HepG2 (cell line): ENCODE results near the gene INF2. TPM values are rescaled to one million over a fixed set of nuclear protein-coding genes. Genes with fewer than 3 reads are reported as not detected.

Experiments
- KDM4B ChIP-seq: sonication (generic); formaldehyde crosslinking; IDR thresholded peaks from 2 replicates; pipeline ENCODE4 v1.4.0; 2020; ENCODE audit warnings: missing genetic modification reagents
- PAX8 ChIP-seq: sonication (generic); formaldehyde crosslinking; IDR thresholded peaks from 2 replicates; pipeline ENCODE4 v1.8.0; 2022; ENCODE audit warnings: mild to moderate bottlenecking, missing genetic modification reagents, borderline replicate concordance
- SALL2 ChIP-seq: sonication (generic); formaldehyde crosslinking; IDR thresholded peaks from 2 replicates; pipeline ENCODE4 v1.8.1; 2023; ENCODE audit warnings: mild to moderate bottlenecking, missing genetic modification reagents, inconsistent platforms
- SMARCE1 ChIP-seq: fragments of 450-650 bp; IDR thresholded peaks from 2 replicates; pipeline ENCODE4 v1.6.1; 2017; ENCODE audit warnings: borderline replicate concordance
- SP4 ChIP-seq: sonication (generic); formaldehyde crosslinking; IDR thresholded peaks from 2 replicates; pipeline ENCODE4 v1.8.1; 2023; ENCODE audit warnings: mild to moderate bottlenecking, missing genetic modification reagents
- ZFP1 ChIP-seq: IDR thresholded peaks from 2 replicates; pipeline ENCODE4 v1.6.1; 2016
- polyA plus RNA-seq, 8 experiments: library from polyadenylated mRNA; depleted of rRNA in 3 of 8; stranded (reverse) in 7 of 8; unstranded in 1 of 8; fragments of >200 nt; fragmentation: Illumina TruSeq in 4 of 8; extraction: Trizol in 4 of 8; gene quantifications; 2 replicates each; pipeline versions ENCODE4 v1.2.1 to v1.2.3, GENCODE V29; 2011 to 2016; ENCODE audit warnings: low read depth in 4 of 8, missing spikeins in 1 of 8, mixed read lengths in 1 of 8; ENCODE audit not compliant: insufficient read depth in 1 of 8
- total RNA-seq, 5 experiments: library from RNA; depleted of rRNA; stranded (reverse); fragments of >200 nt; fragmentation: Illumina TruSeq; extraction: Trizol; gene quantifications; 2 replicates each; pipeline ENCODE4 v1.2.3, GENCODE V29; 2016; ENCODE audit warnings: low read depth in 1 of 5
- TF ChIP-seq, protein P1 (sequence below): sonication (generic); formaldehyde crosslinking; IDR thresholded peaks from 2 replicates; pipeline ENCODE4 v1.4.0; 2020; ENCODE audit warnings: missing genetic modification reagents
- TF ChIP-seq, protein P2 (sequence below): IDR thresholded peaks from 2 replicates; pipeline ENCODE4 v1.4.0; 2020; ENCODE audit warnings: mild to moderate bottlenecking, missing genetic modification reagents
- TF ChIP-seq, protein P3 (sequence below): sonication (generic); formaldehyde crosslinking; IDR thresholded peaks from 2 replicates; pipeline ENCODE4 v1.4.0; 2020; ENCODE audit warnings: mild to moderate bottlenecking, missing genetic modification reagents
- TF ChIP-seq, protein P4 (sequence below): sonication (generic); formaldehyde crosslinking; IDR thresholded peaks from 2 replicates; pipeline ENCODE4 v1.5.0; 2020; ENCODE audit warnings: mild to moderate bottlenecking, missing genetic modification reagents, borderline replicate concordance

INF2 gene
- total and polyA plus RNA-seq, 2 of the 13 experiments (the other 11 are each of a cell fraction or from before 2014, with no cell fraction given) = 16.4 to 26.4 TPM

DNA sequence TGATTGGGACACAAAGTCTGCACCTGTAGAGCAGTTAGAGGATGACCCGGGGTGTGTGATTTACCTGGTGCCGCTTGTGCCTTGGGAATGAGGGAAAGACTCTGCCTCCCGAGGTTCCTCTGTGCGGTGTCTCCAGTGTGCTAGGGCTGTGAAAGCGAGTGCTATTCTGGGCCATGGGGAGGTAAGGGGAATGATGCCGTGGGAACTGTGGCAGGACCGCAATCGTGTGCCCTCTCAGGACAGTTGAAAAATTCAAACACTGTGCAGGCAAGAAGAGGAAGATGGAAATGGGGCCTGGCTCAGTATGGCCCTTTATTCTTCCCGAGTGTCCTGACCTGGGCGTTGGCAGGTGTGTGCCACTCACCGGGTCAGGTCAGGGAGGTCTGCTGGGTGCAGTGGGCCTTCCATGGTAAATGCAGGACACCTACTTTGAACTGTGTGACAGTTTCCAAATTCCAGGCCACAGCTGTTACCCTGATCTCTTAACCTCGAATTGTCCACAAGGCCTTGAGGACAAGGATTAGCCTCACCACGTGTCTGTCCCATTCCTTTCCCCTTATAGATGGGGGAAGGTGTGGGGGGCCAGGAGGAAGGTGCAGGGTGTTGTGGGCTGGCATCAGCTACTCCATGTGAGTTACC lies 64.9 kb downstream of the INF2 start (continued):
- TF ChIP-seq, protein P1, sequence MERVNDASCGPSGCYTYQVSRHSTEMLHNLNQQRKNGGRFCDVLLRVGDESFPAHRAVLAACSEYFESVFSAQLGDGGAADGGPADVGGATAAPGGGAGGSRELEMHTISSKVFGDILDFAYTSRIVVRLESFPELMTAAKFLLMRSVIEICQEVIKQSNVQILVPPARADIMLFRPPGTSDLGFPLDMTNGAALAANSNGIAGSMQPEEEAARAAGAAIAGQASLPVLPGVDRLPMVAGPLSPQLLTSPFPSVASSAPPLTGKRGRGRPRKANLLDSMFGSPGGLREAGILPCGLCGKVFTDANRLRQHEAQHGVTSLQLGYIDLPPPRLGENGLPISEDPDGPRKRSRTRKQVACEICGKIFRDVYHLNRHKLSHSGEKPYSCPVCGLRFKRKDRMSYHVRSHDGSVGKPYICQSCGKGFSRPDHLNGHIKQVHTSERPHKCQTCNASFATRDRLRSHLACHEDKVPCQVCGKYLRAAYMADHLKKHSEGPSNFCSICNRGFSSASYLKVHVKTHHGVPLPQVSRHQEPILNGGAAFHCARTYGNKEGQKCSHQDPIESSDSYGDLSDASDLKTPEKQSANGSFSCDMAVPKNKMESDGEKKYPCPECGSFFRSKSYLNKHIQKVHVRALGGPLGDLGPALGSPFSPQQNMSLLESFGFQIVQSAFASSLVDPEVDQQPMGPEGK (CRISPR knock-in tag) = no peak
- TF ChIP-seq PAX8 = no peak
- TF ChIP-seq, protein P2, sequence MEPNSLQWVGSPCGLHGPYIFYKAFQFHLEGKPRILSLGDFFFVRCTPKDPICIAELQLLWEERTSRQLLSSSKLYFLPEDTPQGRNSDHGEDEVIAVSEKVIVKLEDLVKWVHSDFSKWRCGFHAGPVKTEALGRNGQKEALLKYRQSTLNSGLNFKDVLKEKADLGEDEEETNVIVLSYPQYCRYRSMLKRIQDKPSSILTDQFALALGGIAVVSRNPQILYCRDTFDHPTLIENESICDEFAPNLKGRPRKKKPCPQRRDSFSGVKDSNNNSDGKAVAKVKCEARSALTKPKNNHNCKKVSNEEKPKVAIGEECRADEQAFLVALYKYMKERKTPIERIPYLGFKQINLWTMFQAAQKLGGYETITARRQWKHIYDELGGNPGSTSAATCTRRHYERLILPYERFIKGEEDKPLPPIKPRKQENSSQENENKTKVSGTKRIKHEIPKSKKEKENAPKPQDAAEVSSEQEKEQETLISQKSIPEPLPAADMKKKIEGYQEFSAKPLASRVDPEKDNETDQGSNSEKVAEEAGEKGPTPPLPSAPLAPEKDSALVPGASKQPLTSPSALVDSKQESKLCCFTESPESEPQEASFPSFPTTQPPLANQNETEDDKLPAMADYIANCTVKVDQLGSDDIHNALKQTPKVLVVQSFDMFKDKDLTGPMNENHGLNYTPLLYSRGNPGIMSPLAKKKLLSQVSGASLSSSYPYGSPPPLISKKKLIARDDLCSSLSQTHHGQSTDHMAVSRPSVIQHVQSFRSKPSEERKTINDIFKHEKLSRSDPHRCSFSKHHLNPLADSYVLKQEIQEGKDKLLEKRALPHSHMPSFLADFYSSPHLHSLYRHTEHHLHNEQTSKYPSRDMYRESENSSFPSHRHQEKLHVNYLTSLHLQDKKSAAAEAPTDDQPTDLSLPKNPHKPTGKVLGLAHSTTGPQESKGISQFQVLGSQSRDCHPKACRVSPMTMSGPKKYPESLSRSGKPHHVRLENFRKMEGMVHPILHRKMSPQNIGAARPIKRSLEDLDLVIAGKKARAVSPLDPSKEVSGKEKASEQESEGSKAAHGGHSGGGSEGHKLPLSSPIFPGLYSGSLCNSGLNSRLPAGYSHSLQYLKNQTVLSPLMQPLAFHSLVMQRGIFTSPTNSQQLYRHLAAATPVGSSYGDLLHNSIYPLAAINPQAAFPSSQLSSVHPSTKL = no peak
- no peak for TF ChIP-seq ZFP1 (CRISPR knock-in tag)
- TF ChIP-seq, protein P3, sequence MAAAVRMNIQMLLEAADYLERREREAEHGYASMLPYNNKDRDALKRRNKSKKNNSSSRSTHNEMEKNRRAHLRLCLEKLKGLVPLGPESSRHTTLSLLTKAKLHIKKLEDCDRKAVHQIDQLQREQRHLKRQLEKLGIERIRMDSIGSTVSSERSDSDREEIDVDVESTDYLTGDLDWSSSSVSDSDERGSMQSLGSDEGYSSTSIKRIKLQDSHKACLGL (CRISPR knock-in tag) = no peak
- no peak for TF ChIP-seq SMARCE1
- TF ChIP-seq SP4 = no peak
- TF ChIP-seq SALL2 = no peak
- TF ChIP-seq, protein P4, sequence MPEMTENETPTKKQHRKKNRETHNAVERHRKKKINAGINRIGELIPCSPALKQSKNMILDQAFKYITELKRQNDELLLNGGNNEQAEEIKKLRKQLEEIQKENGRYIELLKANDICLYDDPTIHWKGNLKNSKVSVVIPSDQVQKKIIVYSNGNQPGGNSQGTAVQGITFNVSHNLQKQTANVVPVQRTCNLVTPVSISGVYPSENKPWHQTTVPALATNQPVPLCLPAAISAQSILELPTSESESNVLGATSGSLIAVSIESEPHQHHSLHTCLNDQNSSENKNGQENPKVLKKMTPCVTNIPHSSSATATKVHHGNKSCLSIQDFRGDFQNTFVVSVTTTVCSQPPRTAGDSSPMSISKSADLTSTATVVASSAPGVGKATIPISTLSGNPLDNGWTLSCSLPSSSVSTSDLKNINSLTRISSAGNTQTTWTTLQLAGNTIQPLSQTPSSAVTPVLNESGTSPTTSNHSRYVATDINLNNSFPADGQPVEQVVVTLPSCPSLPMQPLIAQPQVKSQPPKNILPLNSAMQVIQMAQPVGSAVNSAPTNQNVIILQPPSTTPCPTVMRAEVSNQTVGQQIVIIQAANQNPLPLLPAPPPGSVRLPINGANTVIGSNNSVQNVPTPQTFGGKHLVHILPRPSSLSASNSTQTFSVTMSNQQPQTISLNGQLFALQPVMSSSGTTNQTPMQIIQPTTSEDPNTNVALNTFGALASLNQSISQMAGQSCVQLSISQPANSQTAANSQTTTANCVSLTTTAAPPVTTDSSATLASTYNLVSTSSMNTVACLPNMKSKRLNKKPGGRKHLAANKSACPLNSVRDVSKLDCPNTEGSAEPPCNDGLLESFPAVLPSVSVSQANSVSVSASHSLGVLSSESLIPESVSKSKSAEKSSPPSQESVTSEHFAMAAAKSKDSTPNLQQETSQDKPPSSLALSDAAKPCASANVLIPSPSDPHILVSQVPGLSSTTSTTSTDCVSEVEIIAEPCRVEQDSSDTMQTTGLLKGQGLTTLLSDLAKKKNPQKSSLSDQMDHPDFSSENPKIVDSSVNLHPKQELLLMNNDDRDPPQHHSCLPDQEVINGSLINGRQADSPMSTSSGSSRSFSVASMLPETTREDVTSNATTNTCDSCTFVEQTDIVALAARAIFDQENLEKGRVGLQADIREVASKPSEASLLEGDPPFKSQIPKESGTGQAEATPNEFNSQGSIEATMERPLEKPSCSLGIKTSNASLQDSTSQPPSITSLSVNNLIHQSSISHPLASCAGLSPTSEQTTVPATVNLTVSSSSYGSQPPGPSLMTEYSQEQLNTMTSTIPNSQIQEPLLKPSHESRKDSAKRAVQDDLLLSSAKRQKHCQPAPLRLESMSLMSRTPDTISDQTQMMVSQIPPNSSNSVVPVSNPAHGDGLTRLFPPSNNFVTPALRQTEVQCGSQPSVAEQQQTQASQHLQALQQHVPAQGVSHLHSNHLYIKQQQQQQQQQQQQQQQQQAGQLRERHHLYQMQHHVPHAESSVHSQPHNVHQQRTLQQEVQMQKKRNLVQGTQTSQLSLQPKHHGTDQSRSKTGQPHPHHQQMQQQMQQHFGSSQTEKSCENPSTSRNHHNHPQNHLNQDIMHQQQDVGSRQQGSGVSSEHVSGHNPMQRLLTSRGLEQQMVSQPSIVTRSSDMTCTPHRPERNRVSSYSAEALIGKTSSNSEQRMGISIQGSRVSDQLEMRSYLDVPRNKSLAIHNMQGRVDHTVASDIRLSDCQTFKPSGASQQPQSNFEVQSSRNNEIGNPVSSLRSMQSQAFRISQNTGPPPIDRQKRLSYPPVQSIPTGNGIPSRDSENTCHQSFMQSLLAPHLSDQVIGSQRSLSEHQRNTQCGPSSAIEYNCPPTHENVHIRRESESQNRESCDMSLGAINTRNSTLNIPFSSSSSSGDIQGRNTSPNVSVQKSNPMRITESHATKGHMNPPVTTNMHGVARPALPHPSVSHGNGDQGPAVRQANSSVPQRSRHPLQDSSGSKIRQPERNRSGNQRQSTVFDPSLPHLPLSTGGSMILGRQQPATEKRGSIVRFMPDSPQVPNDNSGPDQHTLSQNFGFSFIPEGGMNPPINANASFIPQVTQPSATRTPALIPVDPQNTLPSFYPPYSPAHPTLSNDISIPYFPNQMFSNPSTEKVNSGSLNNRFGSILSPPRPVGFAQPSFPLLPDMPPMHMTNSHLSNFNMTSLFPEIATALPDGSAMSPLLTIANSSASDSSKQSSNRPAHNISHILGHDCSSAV (CRISPR knock-in tag) = no peak
- TF ChIP-seq KDM4B (CRISPR knock-in tag) = no peak
